Measurements from ENCODE around the gene CSH1.
"Not testable (repeated sequence)": the region's sequence is repeated elsewhere in the genome, so short reads cannot be mapped to it uniquely, and the experiment has no call there.

Gene CSH1

GRCh38 chr17:63928966-63929695 is 32.8 kb upstream of the CSH1 start:
- DNase-seq (ENCODE audit: low read depth) = no peak

GRCh38 chr17:63928172-63928666 is 31.8 kb upstream of the CSH1 start:
- DNase-seq (ENCODE audit: low read depth) = no peak

- no peak for DNase-seq (ENCODE audit: low read depth)
These were observed 31.2 kb upstream of the CSH1 start for GRCh38 chr17:63927464-63928171.

GRCh38 chr17:63926164-63926563 is 29.8 kb upstream of the CSH1 start:
- no peak for DNase-seq (ENCODE audit: low read depth)

GRCh38 chr17:63925615-63926014 is 29.2 kb upstream of the CSH1 start:
- no peak for DNase-seq (ENCODE audit: low read depth)

- DNase-seq (ENCODE audit: low read depth) = not testable (repeated sequence)
These were observed 26.0 kb upstream of the CSH1 start for GRCh38 chr17:63922402-63922801.

GRCh38 chr17:63920779-63921178 is 24.4 kb upstream of the CSH1 start:
- DNase-seq (ENCODE audit: low read depth) = not testable (repeated sequence)

- not testable (repeated sequence) for DNase-seq (ENCODE audit: low read depth)
These were observed 23.7 kb upstream of the CSH1 start for GRCh38 chr17:63920050-63920449.

- DNase-seq (ENCODE audit: low read depth) = peak; percentile 34
These were observed 22.9 kb upstream of the CSH1 start for GRCh38 chr17:63919311-63919723.

GRCh38 chr17:63918789-63919305 is 22.5 kb upstream of the CSH1 start, which contains the start of gene GH1:
Gene GH1, minus strand, starts transcription at chr17:63918839. Its CDS starts 63 bp downstream, at chr17:63918776.
- DNase-seq (ENCODE audit: low read depth) = not testable (repeated sequence)

- no peak for DNase-seq (ENCODE audit: low read depth)
These were observed 21.9 kb upstream of the CSH1 start for GRCh38 chr17:63918305-63918704.

GRCh38 chr17:63917646-63918045 is 21.3 kb upstream of the CSH1 start:
- no peak for DNase-seq (ENCODE audit: low read depth)

GRCh38 chr17:63917206-63917605 is 20.8 kb upstream of the CSH1 start:
- not testable (repeated sequence) for DNase-seq (ENCODE audit: low read depth)

GRCh38 chr17:63916566-63917185 is 20.3 kb upstream of the CSH1 start:
- no peak for DNase-seq (ENCODE audit: low read depth)

- DNase-seq (ENCODE audit: low read depth) = not testable (repeated sequence)
These were observed 19.4 kb upstream of the CSH1 start for GRCh38 chr17:63915753-63916152.

GRCh38 chr17:63914471-63914870 is 18.1 kb upstream of the CSH1 start:
- no peak for DNase-seq (ENCODE audit: low read depth)

GRCh38 chr17:63911657-63912100 is 15.3 kb upstream of the CSH1 start:
- DNase-seq (ENCODE audit: low read depth) = no peak

- no peak for DNase-seq (ENCODE audit: low read depth)
These were observed 14.8 kb upstream of the CSH1 start, which contains the start of gene CSHL1 for GRCh38 chr17:63911041-63911635. Gene CSHL1, minus strand, starts transcription at chr17:63911258. Its CDS starts 62 bp downstream, at chr17:63911196.

- DNase-seq (ENCODE audit: low read depth) = no peak
These were observed 13.7 kb upstream of the CSH1 start for GRCh38 chr17:63910096-63910495.

GRCh38 chr17:63909586-63909985 is 13.2 kb upstream of the CSH1 start:
- not testable (repeated sequence) for DNase-seq (ENCODE audit: low read depth)

- DNase-seq (ENCODE audit: low read depth) = not testable (repeated sequence)
These were observed 10.9 kb upstream of the CSH1 start for GRCh38 chr17:63907161-63907778.
